Bone marrow (tissue), 2 donors: ENCODE measurements around the gene E2F1.
A peak's percentile ranks its signal among the peaks of the same experiment; 100 is the strongest.

Experiments
- DNase-seq, 2 donors: peaks; one replicate each; lab custom pipeline; 2025; lab: John Stamatoyannopoulos, UW

Gene E2F1, protein sequence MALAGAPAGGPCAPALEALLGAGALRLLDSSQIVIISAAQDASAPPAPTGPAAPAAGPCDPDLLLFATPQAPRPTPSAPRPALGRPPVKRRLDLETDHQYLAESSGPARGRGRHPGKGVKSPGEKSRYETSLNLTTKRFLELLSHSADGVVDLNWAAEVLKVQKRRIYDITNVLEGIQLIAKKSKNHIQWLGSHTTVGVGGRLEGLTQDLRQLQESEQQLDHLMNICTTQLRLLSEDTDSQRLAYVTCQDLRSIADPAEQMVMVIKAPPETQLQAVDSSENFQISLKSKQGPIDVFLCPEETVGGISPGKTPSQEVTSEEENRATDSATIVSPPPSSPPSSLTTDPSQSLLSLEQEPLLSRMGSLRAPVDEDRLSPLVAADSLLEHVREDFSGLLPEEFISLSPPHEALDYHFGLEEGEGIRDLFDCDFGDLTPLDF

DNA sequence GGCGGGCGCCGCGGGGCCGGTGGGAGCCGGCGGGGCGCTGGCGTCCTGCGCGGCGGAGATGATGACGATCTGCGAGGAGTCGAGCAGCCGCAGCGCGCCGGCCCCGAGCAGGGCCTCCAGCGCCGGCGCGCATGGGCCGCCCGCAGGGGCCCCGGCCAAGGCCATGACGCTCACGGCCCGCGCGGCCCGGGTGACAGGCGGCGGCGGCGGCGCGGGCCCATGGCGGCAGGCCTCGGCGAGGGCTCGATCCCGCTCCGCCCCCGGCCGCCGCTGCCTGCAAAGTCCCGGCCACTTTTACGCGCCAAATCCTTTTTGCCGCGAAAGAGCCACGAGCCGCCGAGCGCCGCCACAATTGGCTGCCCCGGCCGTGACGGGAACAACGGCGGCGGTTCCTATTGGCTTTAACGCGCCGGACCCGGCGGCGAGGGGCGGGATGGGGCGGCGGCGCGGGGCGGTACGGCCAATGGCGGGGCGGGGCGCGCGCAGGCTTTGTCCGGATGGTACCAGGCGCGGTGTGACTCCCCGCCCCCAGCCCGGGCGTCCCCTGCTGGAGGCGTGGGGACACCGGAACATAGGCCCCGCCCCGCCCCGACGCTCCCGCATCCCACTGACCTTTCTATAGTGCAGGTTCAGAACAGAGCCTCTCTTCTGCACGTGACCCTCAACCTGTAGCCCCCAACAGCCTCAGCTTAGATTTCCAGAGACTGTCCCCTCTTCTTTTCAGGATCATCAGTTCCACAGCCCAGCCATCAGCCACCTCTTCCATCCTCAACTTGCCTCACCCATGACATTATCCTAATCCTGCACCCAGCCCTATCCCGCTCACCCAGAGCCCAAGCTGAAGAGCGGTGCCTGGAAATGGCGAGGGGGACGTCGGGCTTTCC lies at the start of gene E2F1:
TSS of gene E2F1 (minus strand) at position 286 of the 884 bp plus-strand sequence. CDS start at position 165, 121 bp downstream.
- peak; percentile 76 to 81 for DNase-seq

DNA sequence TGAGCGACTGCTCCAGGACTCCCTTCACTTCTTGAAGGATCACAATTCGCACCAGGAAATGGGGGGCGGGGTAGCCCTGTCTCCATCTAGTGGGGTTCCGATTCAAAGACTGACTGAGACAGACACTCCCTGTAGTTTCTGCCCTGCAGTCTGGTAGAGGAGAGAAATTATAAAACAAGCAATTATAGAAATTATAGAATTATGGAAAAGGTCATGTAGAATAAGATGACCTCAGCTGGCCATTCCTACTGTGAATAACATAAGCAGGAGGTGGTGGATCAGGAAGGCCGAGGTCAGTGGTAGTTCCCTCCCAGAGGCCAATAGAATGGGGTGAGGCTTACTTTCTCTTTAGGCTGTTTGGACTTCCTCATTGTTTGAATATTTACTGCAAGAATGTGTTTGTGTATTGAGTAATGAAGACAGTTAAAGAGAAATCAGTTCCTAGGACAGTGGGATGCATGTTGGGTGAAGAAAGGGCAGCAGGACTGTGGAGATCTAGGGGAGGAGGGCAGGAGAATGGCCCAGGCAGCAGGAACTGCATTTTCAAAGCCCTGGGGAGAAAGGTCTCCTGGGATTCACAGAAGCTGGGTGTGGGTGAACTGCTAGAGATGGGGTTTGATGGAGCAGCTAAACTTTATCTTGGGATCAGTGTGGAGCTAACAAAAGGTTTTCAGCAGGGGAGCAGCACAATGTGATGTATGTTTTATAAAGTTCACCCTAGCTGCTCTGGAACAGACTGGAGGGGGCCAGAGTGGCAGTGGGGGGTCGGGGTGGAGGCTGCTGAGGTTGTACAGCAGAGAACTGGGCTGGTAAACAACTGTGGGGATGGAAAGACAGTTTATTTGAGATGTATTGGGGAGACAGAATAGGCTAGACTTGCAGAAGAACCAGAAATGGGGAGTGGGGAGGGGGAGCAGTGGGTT lies 47.7 kb upstream of the E2F1 start:
- DNase-seq: peak; percentile 1 to 37

DNA sequence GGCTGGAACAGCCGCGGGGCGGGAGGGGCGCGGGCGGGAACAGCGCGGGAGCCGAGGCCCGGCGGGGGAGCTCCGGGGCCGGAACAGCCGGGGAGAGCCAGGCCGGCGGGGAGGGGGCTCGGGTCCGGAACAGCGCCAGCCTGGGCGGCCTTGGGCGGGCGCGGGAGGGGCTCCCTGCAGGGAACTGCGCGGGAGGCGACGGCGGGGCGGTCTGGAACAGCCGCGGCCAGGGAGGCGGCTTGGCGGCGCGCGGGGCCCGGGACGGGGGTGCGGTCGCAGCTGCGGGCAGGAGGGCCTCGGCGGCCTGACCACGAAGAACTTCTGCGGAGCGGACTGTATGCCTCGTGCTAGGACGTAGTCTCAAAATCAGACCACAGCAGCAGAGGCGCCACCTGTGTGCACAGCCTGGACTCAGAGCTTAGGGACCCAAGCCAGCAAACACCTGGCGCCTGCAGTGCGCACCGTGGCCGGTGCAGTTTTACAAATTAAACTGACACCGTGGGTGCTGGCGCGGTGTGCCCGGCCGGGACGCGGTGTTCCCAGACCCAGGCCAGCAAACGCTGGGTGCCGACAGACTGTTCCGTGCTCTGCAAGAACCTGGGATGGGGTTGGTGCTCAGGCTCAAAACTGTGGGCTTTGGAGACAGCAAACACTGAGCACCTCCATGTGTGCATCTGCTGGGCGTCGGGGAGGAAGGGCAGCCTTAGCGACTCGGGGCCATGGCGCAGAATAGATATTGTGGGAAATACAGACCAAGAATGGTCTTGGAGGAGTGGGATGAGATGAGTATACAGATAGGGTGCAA lies 46.2 kb upstream of the E2F1 start:
- DNase-seq: peak; percentile 70 to 90

DNA sequence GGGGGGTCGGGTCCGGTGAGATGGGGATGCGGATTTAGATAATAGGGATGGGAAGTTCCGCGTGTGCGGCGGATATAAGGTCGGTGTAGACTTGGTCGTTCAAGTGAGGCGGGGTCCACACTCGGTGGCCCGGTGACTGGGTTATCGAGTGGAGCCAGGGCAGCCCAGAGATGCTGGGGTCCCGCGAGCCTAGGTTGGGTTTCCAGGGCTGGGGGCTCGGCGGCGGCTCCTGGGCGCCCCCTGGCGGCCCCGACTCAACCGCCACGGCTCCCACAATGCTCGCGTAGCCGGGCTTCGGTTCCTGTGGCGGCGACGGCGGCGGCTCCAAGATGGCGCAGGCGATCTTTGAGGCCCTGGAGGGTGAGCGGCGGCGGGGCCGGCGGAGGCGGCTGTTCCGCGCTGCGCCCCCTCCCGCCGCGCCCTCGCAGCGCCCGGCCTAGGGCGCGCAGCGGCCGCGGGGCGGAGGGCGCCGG lies 45.5 kb upstream of the E2F1 start, which contains the start of gene ZNF341:
TSS of gene ZNF341 (plus strand) at position 304 of the 473 bp plus-strand sequence. CDS start at position 330, 26 bp downstream.
- peak; percentile 70 to 90 for DNase-seq

DNA sequence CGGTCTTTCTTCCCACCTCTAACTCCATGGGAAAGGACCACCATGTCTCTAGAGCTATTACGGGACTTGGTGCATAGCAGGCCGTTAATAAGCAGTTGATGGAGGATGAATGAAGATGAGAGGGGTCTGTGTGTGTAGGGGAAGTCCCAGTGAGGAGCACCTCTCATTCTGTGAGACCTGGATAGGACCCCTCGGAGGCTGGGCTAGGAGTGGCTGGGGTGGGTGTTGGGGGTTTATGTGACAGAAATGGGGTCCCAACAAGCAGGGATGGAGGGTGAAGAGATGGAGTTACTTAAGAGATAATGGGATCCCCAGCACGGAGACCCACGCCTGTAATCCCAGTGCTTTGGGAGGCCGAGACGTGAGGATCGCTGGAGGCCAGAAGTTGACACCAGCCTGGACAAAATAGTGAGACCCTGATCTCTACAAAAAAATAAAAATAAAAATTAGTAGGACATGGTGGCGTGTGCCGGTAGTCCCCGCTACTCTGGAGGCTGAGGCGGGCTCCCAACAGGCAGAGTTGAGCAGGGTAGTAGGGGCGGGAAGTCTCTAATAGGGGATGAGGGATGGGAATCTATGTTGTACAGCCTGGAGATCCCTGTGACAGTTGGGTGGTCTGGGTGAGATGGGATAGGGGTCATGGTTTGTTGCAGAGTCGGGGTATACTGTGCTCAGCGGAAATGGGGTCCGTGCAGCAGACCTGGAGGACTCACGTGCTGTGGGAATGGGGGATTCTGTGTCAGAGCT lies 44.9 kb upstream of the E2F1 start:
- no peak for DNase-seq

DNA sequence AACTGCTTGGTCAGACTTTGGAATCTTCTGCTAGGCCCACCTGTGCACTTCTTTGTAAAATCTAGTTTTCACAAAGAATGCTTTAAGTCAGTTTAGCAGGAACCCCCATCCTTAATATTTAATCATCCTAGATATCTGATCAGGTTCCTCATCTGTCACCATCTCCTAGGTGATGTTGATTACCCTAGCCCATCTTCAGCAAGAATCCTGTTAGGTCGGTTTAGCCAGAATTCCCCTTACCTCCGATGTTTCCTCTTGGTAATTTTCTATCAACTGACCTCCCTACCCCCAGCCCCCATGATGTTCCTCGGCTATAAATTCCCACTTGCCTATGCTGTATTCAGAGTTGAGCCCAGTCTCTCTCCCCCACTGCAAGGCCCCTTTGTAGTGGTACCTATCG lies 42.9 kb upstream of the E2F1 start:
- DNase-seq: no peak

DNA sequence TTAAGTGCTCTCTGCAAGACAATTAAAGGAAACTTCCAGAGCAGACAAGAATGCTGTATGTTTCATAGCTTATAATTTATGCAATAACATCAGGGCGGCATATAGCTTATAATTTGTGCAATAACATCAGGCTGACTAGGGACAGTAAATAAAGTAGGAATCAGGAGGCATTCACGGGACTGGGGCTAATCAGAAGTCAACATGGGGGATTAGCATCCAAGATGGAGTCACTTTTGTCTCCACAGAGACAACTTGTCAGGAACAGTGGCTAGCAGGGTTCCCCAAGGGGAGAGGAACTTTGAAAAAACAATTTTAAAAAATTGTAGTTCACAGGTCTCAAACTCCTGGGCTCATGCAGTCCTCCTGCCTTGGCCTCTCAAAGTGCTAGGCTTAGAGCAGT lies 42.3 kb upstream of the E2F1 start:
- DNase-seq: no peak

DNA sequence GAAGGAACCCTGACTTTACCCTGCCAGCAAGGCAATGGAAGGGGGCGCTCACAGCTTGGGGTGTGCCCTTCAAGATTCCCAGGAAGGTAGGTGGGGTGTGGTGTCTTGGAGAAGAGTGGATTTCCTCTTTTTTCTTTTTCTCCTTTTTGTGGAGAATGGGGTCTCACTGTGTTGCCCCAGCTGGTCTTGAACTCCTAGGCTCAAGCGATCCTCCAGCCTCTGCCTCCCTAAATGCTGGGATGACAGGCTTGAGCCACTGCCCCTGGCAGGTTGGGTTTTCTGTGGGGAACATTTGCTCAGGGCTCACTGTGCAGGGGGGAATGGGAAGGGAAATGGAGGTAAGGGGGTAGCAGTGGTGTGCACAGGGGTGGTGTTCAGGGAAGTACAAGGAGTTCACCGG lies 41.6 kb upstream of the E2F1 start:
- DNase-seq: no peak

DNA sequence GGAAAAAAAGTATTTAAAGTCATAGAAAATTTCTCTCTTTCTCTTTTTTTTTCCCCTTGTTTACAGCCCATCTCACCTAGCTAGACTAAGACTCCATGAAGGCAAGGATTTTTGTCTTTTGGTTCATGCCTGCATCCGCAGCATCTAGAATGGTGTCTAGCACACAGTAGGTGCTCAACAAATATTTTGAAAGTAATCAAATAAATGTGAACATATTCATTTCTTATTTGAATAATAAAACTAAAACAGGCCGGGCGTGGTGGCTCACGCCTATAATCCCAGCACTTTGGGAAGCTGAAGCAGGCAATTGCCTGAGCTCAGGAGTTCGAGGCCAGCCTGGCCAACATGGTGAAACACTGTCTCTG lies 40.9 kb upstream of the E2F1 start:
- DNase-seq: no peak

DNA sequence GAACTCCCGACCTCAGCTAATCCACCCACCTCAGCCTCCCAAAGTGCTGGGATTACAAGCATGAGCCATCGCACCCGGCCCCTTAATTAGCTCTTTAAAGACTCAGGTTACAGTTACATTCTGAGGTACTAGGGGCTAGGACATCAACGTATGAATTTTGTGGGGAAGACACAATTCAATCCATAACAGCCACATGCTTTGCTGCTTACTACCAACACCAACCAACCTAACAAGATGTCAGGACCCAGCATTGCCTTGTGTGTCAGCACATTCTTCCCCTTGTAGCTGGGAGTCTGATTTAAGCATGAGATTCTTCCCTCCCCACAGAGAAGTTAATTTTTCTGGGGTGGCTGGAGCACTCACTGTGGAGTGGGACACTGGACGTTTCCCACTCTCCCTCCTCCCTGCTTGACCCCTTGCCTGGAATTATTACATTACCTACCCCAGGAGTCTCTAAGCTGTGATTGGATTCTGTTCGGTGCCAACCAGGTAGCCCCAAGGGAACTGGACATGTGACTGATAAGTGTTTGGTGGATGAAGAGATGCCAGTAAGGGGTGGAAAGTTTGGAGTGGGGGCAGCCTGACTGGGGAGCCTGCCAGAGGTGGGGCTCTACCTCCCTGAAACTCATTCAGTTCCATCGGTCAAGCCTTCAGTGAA lies 39.6 kb upstream of the E2F1 start:
- DNase-seq: no peak

DNA sequence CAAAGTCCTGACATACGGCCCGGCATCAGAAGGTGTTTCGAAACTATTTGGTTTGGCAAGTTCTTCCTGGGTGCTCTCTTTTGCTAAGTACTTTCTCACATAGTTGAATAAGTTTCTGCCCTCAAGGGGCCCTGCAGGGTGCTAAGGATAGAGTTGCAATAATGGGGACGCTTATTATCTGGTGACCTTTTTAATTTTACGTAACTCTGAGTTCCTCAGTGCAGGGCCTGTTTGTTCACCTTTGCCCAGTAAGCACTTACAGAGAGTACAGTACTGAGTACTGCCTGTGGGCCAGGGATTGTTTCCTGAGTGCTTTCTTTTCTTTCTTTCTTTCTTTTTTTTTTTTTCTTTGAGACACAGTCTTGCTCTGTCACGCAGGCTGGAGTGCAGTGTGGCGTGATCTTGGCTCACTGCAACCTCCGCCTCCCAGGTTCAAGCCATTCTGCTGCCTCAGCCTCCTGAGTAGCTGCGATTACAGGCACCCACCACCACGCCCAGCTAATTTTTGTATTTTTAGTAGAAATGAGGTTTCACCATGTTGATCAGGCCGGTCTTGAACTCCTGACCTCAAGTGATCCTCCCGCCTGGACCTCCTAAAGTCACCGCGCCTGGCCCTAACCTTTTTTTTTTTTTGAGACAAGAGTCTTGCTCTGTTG lies 38.4 kb upstream of the E2F1 start:
- peak in 1 of 2 donors; percentile 1 for DNase-seq

DNA sequence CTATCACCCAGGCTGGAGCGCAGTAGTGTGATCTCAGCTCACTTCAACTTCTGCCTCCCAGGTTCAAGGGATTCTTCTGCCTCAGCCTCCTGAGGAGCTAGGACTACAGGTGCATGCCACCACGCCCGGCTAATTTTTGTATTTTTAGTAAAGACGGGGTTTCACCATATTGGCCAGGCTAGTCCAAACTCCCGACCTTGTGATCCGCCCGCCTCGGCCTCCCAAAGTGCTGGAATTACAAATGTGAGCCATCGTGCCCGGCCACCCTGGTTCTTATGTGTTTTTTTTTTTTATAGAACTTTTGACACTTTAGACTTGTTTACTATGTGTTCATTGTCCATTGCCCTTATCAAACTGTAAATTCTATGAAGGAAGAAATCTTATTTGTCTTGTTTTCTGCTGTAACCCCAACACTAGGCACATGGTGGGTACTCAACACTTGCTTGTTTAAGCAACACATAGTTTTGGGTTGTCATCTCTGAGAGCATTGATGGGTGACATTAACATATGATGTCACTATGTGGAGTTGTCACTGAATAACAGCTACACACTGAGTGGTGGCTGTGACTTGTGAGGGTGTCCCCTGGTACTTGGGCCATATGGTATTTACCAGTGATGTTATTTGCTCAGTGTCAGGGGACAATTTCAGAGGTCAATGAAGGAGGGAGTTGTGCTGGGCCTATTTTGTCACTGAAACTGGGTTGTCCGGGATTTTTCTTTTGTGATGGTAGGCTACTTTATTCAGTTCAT lies 35.4 kb upstream of the E2F1 start:
- DNase-seq: no peak

DNA sequence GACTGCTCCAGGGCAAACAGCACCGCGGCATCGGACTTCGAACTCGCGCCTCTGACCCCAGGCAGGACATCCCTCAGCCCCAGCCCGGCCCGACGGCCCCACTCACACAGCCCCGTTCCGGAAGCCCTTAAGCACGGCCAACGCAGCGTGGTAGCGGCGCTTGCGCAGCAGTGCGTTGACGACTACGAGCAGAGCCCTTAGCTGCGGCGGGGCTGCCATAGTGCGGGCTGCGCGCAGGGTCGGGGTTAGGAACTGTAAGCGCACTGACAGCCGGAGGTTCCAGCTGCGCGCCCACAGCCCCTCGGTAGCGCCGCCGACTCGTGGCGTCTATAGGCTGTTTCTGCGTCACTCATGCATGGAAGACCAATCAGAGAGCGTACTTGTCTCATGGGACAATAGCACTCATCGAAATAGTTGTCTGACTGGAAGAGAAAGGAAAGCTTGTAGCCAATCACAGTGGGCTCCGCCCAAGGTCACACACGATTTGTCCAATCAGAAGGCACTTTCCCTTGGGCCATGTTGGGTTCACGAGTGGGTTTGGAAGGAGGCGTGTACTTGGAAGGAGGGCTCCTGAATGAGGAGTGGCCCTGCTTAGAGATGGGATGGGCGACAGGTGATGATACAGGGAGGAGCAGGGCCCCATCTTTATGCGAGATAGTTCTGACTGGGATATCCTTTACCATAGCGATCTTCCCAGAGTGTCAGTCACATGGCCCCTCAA lies 34.0 kb upstream of the E2F1 start, which contains the start of gene PXMP4:
TSS of gene PXMP4 (minus strand) at position 322 of the 721 bp plus-strand sequence. CDS start at position 219, 103 bp downstream.
- DNase-seq: peak; percentile 54 to 95

DNA sequence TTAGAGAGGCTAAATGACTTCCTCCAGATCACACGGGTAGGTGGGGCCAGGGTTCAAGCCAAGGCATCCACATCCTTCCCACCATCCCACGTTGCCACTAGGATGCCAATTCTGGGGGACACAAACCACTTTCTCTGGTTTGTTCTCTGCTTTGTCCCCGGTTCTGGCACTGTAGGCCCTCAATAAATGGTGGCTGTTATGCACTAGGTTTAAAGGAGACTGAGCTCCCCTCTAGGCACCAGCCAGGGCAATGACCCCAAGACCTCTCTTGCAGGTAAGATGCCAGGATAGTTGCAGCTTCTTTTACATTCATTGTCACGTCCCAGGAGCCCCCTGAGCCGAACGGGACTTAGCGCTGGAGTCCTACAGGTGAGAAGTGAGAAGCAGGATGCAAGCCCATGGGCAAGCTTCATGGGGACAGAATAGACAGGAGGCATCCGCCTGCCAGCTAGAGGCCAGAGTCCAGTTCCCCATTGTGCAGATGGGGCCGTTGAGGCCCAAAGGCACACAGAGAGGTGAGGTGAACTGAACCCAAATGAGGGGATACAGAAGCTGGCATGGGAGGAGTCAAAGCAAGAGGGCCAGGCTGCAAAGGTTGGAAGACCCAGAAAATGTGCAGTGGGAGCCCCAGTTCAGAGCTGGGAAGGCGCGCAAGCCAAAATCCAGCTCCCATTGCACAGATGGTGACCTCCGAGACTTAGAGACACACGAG lies 33.2 kb upstream of the E2F1 start:
- DNase-seq: no peak

DNA sequence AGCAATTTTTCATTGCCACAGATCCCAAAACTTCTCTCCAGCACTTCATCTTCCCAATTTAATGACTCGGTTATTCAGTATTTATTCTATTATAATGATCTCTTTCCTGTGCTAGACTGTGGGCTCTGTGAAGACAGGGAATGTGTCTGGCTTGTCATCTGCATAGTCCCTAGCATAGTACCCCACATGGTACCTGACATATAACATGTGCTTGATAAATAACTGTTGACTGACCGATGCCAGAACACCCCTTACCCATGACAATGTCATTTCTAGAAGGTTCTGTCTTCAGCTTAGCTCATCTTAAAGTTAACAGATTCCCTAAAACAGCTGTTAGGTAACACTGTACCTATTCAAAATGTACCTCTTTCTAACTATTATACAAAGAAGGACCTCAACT lies 30.3 kb upstream of the E2F1 start:
- no peak for DNase-seq

DNA sequence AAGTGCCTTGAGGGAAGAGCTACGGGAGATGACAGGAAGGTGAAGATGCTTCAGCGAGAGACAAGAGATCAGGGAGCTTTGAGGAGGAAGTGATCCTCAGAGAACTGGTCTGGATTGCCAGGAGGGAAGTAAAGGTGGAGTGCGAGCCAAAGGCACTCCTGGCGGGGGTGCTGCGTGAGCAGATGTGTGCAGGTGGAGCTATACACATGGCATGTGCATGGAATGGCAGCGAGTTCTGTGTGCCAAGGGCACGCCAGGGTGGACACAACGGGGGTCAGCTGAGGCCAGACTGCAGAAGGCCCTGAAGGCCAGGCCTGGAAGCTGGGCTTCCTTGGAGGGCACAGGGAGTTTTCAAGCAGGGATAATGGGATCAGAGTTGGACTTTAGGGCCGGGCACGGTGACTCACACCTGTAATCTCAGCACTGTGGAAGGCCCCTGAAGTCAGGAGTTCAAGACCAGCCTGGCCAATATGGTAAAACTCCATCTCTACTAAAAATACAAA lies 27.7 kb upstream of the E2F1 start:
- no peak for DNase-seq

DNA sequence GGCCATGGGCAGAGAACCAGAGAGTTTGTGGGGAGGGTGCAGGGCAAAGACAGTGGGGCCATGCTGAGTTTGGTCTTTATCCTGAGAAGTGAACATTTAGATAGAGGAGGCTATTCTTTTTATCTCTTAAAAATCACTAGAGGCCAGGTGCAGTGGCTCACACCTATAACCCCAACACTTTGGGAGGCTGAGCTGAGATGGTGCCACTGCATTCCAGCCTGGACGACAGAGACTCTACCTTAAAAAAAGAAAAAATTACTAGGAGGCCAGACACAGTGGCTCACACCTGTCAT lies 25.2 kb upstream of the E2F1 start:
- DNase-seq: no peak
